ENCODE measurements around the gene MCTP2.

Gene MCTP2

DNA sequence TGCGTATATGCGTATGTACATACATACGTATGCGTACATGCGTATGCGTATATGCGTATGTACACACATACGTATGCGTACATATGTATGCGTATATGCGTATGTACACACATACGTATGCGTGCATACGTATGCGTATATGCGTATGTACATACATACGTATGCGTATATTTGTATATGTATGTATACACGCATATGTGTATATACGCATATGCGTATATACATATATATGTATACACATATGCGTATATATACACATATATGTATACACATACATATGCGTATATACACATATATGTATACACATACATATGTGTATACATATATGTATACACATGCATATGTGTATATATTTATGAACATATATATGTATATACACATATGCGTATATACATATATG, 12.1 kb downstream of the MCTP2 start:
- Mint-ChIP-seq H3K4me3 (no peak overlapping the region), H3K27ac (no peak overlapping the region), H3K36me3 (ENCODE audit: low read depth) (no peaks in the 10 kb centered on the region), H3K9me3 (no peaks in the 10 kb centered on the region), H3K27me3 (ENCODE audit: low read depth) (no peaks in the 10 kb centered on the region), H3K4me1 (peaks cover 7% of the 10 kb centered on the region)
- TF ChIP-seq, protein P1, sequence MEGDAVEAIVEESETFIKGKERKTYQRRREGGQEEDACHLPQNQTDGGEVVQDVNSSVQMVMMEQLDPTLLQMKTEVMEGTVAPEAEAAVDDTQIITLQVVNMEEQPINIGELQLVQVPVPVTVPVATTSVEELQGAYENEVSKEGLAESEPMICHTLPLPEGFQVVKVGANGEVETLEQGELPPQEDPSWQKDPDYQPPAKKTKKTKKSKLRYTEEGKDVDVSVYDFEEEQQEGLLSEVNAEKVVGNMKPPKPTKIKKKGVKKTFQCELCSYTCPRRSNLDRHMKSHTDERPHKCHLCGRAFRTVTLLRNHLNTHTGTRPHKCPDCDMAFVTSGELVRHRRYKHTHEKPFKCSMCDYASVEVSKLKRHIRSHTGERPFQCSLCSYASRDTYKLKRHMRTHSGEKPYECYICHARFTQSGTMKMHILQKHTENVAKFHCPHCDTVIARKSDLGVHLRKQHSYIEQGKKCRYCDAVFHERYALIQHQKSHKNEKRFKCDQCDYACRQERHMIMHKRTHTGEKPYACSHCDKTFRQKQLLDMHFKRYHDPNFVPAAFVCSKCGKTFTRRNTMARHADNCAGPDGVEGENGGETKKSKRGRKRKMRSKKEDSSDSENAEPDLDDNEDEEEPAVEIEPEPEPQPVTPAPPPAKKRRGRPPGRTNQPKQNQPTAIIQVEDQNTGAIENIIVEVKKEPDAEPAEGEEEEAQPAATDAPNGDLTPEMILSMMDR (IDR thresholded peaks at IDR 0.05; ENCODE audit: unreplicated experiment in 3 of 3): no peak

DNA sequence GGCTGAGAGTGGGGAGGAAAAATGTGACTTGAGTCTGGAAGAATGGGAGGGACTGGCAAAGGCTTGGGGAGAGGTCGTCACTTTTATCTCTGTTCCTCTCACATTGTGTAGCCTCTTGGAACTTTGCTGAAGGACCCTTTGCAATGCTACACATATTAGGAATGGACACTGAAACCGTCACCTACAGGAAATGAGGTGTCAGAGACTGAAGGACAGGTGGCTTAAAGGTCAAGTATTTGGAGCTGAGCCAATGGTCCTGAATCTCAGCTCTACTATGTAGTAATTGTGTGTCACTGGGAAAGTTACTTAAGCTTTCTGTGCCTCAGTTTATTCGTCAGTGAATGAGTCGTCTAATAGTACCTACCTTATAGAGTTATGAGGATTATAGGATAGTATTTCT, 14.7 kb downstream of the MCTP2 start:
- no peaks in the 10 kb centered on the region for H3K4me1 Mint-ChIP-seq
- TF ChIP-seq, protein P1 (IDR thresholded peaks at IDR 0.05; ENCODE audit: unreplicated experiment in 3 of 3): no peak
- no peak overlapping the region for H3K27ac Mint-ChIP-seq
- H3K4me3 Mint-ChIP-seq: no peak overlapping the region
- no peaks in the 10 kb centered on the region for H3K9me3 Mint-ChIP-seq
- H3K27me3 Mint-ChIP-seq (ENCODE audit: low read depth): no peaks in the 10 kb centered on the region
- H3K36me3 Mint-ChIP-seq (ENCODE audit: low read depth): no peaks in the 10 kb centered on the region

DNA sequence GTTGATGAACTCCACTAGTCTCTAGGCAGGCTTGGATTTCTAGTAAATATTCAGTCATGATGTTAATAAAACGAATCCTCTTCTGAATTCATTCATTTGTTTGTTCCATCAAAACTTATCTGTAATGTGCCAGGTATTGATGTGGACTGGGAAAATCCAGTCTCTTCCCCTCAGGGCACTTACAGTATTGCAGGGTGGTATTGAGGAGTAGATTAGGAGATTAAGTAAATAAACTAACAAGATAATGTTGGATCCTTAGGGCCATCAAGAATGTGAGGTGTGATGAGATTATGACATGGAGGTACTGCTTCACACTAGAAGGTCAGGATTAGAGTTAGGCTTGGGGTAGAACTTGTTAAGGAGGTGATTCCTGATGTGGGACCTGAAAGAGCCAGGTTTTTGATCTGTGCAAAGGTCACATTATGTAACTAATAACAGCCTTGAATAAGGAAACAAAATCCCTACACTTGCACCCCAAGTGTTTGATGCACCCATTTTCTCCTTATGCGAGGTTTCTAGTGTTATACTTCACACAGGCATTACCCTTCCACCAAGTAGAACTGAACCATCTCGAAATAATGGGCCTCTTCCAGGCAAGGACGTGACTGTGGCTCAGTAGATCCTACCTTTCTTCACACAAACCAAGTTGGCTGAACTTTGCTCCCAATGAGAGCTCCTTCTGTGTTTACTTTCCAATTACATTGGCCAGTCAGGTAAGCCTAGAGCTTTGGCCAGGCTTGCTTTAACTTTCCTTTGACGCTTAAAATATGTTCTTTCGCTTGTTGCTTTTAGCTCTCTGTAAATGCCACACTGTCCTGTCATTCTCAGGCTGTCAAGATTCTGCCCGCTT, 16.7 kb downstream of the MCTP2 start:
- no peak overlapping the region for H3K27ac Mint-ChIP-seq
- no peaks in the 10 kb centered on the region for H3K4me1 Mint-ChIP-seq
- H3K27me3 Mint-ChIP-seq (ENCODE audit: low read depth): no peaks in the 10 kb centered on the region
- no peaks in the 10 kb centered on the region for H3K36me3 Mint-ChIP-seq (ENCODE audit: low read depth)
- no peak overlapping the region for H3K4me3 Mint-ChIP-seq
- TF ChIP-seq, protein P1 (IDR thresholded peaks at IDR 0.05; ENCODE audit: unreplicated experiment in 3 of 3): no peak
- peaks cover 1% of the 10 kb centered on the region for H3K9me3 Mint-ChIP-seq

DNA sequence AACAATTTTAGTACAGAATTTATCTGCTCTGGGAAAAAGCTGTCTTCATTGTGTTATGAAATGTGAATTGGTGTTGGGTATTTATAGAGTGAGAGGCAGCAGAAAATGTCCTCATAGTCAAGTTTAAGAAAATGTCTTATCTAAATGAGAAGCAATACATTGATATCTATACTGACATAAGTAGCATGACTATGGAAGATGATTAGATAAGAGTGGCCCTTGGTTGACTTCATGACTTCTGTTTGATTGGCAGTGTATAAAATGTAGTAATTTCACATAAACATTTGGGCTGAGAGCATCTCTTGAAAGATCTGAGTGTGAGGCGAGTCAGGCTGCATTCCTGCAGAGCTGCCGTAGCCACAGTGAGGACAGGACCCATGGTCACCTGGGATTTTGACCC, 19.4 kb downstream of the MCTP2 start:
- Mint-ChIP-seq H3K27ac (no peak overlapping the region), H3K4me3 (no peak overlapping the region), H3K4me1 (no peaks in the 10 kb centered on the region), H3K9me3 (peaks cover 5% of the 10 kb centered on the region), H3K27me3 (ENCODE audit: low read depth) (no peaks in the 10 kb centered on the region), H3K36me3 (ENCODE audit: low read depth) (no peaks in the 10 kb centered on the region)
- TF ChIP-seq, protein P1 (IDR thresholded peaks at IDR 0.05; ENCODE audit: unreplicated experiment in 3 of 3): no peak

DNA sequence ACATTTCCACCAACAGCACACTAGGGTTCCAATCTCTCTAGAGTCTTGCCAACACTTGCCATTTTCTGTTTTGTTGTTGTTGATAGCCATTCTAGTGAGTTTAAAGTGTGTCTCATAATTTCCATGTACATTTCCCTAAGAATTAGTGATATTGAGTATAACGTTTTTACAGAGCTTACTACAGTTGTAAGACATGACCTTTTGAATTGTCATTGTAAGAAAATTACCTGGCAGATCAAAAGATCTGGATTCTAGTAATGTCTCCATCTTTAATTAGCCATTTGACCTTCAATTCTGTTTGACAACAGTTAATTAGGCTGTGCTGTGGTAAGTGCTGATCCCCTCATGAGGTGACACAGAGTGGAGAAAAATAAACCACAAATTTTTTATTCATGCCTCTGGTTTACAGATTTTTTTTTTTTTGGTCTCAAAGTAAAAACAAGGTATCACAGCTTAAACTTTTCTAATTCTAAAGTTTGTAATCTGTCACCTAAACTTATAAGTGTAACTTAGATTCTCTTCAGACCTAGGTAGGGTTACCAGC, 20.9 kb downstream of the MCTP2 start:
- TF ChIP-seq, protein P1 (IDR thresholded peaks at IDR 0.05; ENCODE audit: unreplicated experiment in 3 of 3): no peak
- Mint-ChIP-seq H3K9me3 (peaks cover 5% of the 10 kb centered on the region), H3K4me3 (no peak overlapping the region), H3K4me1 (no peaks in the 10 kb centered on the region), H3K27me3 (ENCODE audit: low read depth) (no peaks in the 10 kb centered on the region), H3K27ac (no peak overlapping the region), H3K36me3 (ENCODE audit: low read depth) (no peaks in the 10 kb centered on the region)

Measured in nephron (organoid).